Measurements from ENCODE around the gene XYLT2.
A peak's percentile ranks its signal among the peaks of the same experiment; 100 is the strongest.
"Not testable (repeated sequence)": the region's sequence is repeated elsewhere in the genome, so short reads cannot be mapped to it uniquely, and the experiment has no call there.

The XYLT2 gene

GRCh38 chr17:50380369-50381259 lies 34.7 kb downstream of the XYLT2 start:
- H3K36me3 Mint-ChIP-seq: peaks cover 33% of the 10 kb centered on the region
- no peak for ATAC-seq
- H3K4me3 Mint-ChIP-seq: no peak overlapping the region
- H3K4me1 Mint-ChIP-seq: no peaks in the 10 kb centered on the region
- no peaks in the 10 kb centered on the region for H3K9me3 Mint-ChIP-seq
- H3K27ac Mint-ChIP-seq: no peak overlapping the region
- H3K27me3 Mint-ChIP-seq: no peaks in the 10 kb centered on the region

- Mint-ChIP-seq H3K27ac (no peak overlapping the region), H3K4me1 (no peaks in the 10 kb centered on the region), H3K27me3 (no peaks in the 10 kb centered on the region), H3K36me3 (peaks cover 40% of the 10 kb centered on the region), H3K9me3 (no peaks in the 10 kb centered on the region), H3K4me3 (no peak overlapping the region)
- no peak for ATAC-seq
Observed at GRCh38 chr17:50381260-50381815, 35.4 kb downstream of the XYLT2 start.

GRCh38 chr17:50381920-50382319 lies 36.0 kb downstream of the XYLT2 start:
- Mint-ChIP-seq H3K4me3 (no peak overlapping the region), H3K36me3 (peaks cover 46% of the 10 kb centered on the region), H3K27ac (no peak overlapping the region), H3K9me3 (no peaks in the 10 kb centered on the region), H3K4me1 (no peaks in the 10 kb centered on the region), H3K27me3 (no peaks in the 10 kb centered on the region)
- ATAC-seq: no peak

GRCh38 chr17:50382931-50383330 lies 37.0 kb downstream of the XYLT2 start:
- H3K27ac Mint-ChIP-seq: no peak overlapping the region
- H3K36me3 Mint-ChIP-seq: peaks cover 56% of the 10 kb centered on the region
- no peak overlapping the region for H3K4me3 Mint-ChIP-seq
- no peaks in the 10 kb centered on the region for H3K9me3 Mint-ChIP-seq
- peaks cover 5% of the 10 kb centered on the region for H3K4me1 Mint-ChIP-seq
- no peak for ATAC-seq
- no peaks in the 10 kb centered on the region for H3K27me3 Mint-ChIP-seq

- Mint-ChIP-seq H3K27me3 (no peaks in the 10 kb centered on the region), H3K4me3 (no peak overlapping the region), H3K4me1 (peaks cover 18% of the 10 kb centered on the region), H3K27ac (no peak overlapping the region), H3K36me3 (peaks cover 73% of the 10 kb centered on the region), H3K9me3 (no peaks in the 10 kb centered on the region)
- ATAC-seq: no peak
Observed at GRCh38 chr17:50386510-50386909, 40.6 kb downstream of the XYLT2 start.

GRCh38 chr17:50388728-50389127 lies 42.8 kb downstream of the XYLT2 start:
- peaks cover 32% of the 10 kb centered on the region for H3K4me1 Mint-ChIP-seq
- no peak overlapping the region for H3K27ac Mint-ChIP-seq
- H3K36me3 Mint-ChIP-seq: peaks cover 78% of the 10 kb centered on the region
- ATAC-seq: no peak
- no peaks in the 10 kb centered on the region for H3K27me3 Mint-ChIP-seq
- H3K9me3 Mint-ChIP-seq: no peaks in the 10 kb centered on the region
- no peak overlapping the region for H3K4me3 Mint-ChIP-seq

- no peak overlapping the region for H3K27ac Mint-ChIP-seq
- no peak for ATAC-seq
- no peaks in the 10 kb centered on the region for H3K27me3 Mint-ChIP-seq
- peaks cover 36% of the 10 kb centered on the region for H3K4me1 Mint-ChIP-seq
- H3K4me3 Mint-ChIP-seq: no peak overlapping the region
- H3K36me3 Mint-ChIP-seq: peaks cover 84% of the 10 kb centered on the region
- no peaks in the 10 kb centered on the region for H3K9me3 Mint-ChIP-seq
Observed at GRCh38 chr17:50389534-50389933, 43.6 kb downstream of the XYLT2 start.

GRCh38 chr17:50392621-50393020 lies 46.7 kb downstream of the XYLT2 start:
- Mint-ChIP-seq H3K4me1 (peaks cover 58% of the 10 kb centered on the region), H3K27ac (no peak overlapping the region), H3K9me3 (no peaks in the 10 kb centered on the region), H3K4me3 (no peak overlapping the region), H3K27me3 (no peaks in the 10 kb centered on the region), H3K36me3 (peaks cover 61% of the 10 kb centered on the region)
- ATAC-seq: no peak

GRCh38 chr17:50393700-50394099 lies 47.8 kb downstream of the XYLT2 start:
- H3K9me3 Mint-ChIP-seq: no peaks in the 10 kb centered on the region
- ATAC-seq: no peak
- peak overlapping the region; percentile 45 for H3K27ac Mint-ChIP-seq
- no peaks in the 10 kb centered on the region for H3K27me3 Mint-ChIP-seq
- H3K4me1 Mint-ChIP-seq: peaks cover 58% of the 10 kb centered on the region
- peaks cover 50% of the 10 kb centered on the region for H3K36me3 Mint-ChIP-seq
- H3K4me3 Mint-ChIP-seq: no peak overlapping the region

- H3K4me1 Mint-ChIP-seq: peaks cover 58% of the 10 kb centered on the region
Observed at GRCh38 chr17:50394711-50395110, 48.8 kb downstream of the XYLT2 start.

GRCh38 chr17:50396261-50397110 lies 50.6 kb downstream of the XYLT2 start:
- ATAC-seq: peak; percentile 25
- Mint-ChIP-seq H3K9me3 (no peaks in the 10 kb centered on the region), H3K27me3 (no peaks in the 10 kb centered on the region), H3K36me3 (peaks cover 34% of the 10 kb centered on the region), H3K4me3 (peak overlapping the region; percentile 95), H3K27ac (peak overlapping the region; percentile 80), H3K4me1 (peaks cover 47% of the 10 kb centered on the region)

More at GRCh38 chr17:50394711-50395110, 48.8 kb downstream of the XYLT2 start:
- Mint-ChIP-seq H3K36me3 (peaks cover 42% of the 10 kb centered on the region), H3K27ac (peak overlapping the region; percentile 80), H3K9me3 (no peaks in the 10 kb centered on the region), H3K27me3 (no peaks in the 10 kb centered on the region), H3K4me3 (no peak overlapping the region)
- no peak for ATAC-seq

- Mint-ChIP-seq H3K27me3 (no peaks in the 10 kb centered on the region), H3K27ac (peak within 1 kb of the TSS; percentile 80), H3K4me3 (peak within 1 kb of the TSS; percentile 95), H3K36me3 (peaks cover 25% of the 10 kb centered on the region), H3K4me1 (peaks cover 39% of the 10 kb centered on the region), H3K9me3 (no peaks in the 10 kb centered on the region)
- peak; percentile 100 for ATAC-seq
Observed at GRCh38 chr17:50397111-50397918, 51.4 kb downstream of the XYLT2 start, which contains the start of gene LRRC59. TSS of gene LRRC59 (minus strand) at chr17:50397523. CDS start at chr17:50397317, 206 bp downstream.

- Mint-ChIP-seq H3K36me3 (peaks cover 19% of the 10 kb centered on the region), H3K27ac (peak overlapping the region; percentile 80), H3K4me1 (peaks cover 38% of the 10 kb centered on the region), H3K4me3 (peak overlapping the region; percentile 95), H3K9me3 (no peaks in the 10 kb centered on the region), H3K27me3 (no peaks in the 10 kb centered on the region)
- ATAC-seq: no peak
Observed at GRCh38 chr17:50397919-50398285, 52.0 kb downstream of the XYLT2 start.

GRCh38 chr17:50398672-50399071 lies 52.7 kb downstream of the XYLT2 start:
- not testable (repeated sequence) for ATAC-seq, H3K4me3 Mint-ChIP-seq, H3K9me3 Mint-ChIP-seq, H3K27ac Mint-ChIP-seq, H3K27me3 Mint-ChIP-seq
- Mint-ChIP-seq H3K4me1 (peaks cover 32% of the 10 kb centered on the region), H3K36me3 (peaks cover 12% of the 10 kb centered on the region)

Measured in stimulated activated memory B cell treated with anti-CD40 and anti-IgM and Interleukin-4, amounts not matched to agents 10 μg/mL and 1 μg/mL and 100 μg/mL, for 72 hours (primary cell).